HG02870 (cell line): ENCODE measurements around the gene MFAP2.
"Not testable (repeated sequence)": the region's sequence is repeated elsewhere in the genome, so short reads cannot be mapped to it uniquely, and the experiment has no call there.

ENCODE experiments used
- ATAC-seq: cut with Tn5 transposase; IDR thresholded peaks from one replicate; pipeline ENCODE4 v1.9.1; 2021; ENCODE audit warnings: mild to moderate bottlenecking, moderate library complexity; ENCODE audit not compliant: unreplicated experiment

MFAP2 gene

GRCh38 chr1:16965486-16966067 is 14.8 kb downstream of the MFAP2 start:
- ATAC-seq = no peak

GRCh38 chr1:16964169-16964568 is 16.3 kb downstream of the MFAP2 start:
- not testable (repeated sequence) for ATAC-seq

GRCh38 chr1:16961297-16962133 is 18.9 kb downstream of the MFAP2 start:
- no peak for ATAC-seq

GRCh38 chr1:16960560-16961296 is 19.7 kb downstream of the MFAP2 start:
- no peak for ATAC-seq

GRCh38 chr1:16958475-16958874 is 21.9 kb downstream of the MFAP2 start:
- ATAC-seq = no peak

- no peak for ATAC-seq
Observed at GRCh38 chr1:16957731-16958130, 22.7 kb downstream of the MFAP2 start.

GRCh38 chr1:16956775-16957174 is 23.6 kb downstream of the MFAP2 start:
- ATAC-seq = no peak

- no peak for ATAC-seq
Observed at GRCh38 chr1:16955186-16955585, 25.2 kb downstream of the MFAP2 start.

- no peak for ATAC-seq
Observed at GRCh38 chr1:16954579-16954978, 25.8 kb downstream of the MFAP2 start.

GRCh38 chr1:16952376-16952775 is 28.0 kb downstream of the MFAP2 start:
- ATAC-seq = not testable (repeated sequence)

GRCh38 chr1:16949026-16949425 is 31.4 kb downstream of the MFAP2 start:
- not testable (repeated sequence) for ATAC-seq

- not testable (repeated sequence) for ATAC-seq
Observed at GRCh38 chr1:16948282-16948891, 32.0 kb downstream of the MFAP2 start.

GRCh38 chr1:16946646-16947045 is 33.8 kb downstream of the MFAP2 start:
- no peak for ATAC-seq

- not testable (repeated sequence) for ATAC-seq
Observed at GRCh38 chr1:16946185-16946584, 34.2 kb downstream of the MFAP2 start.

GRCh38 chr1:16945512-16945911 is 34.9 kb downstream of the MFAP2 start:
- ATAC-seq = not testable (repeated sequence)

- no peak for ATAC-seq
Observed at GRCh38 chr1:16944038-16944437, 36.4 kb downstream of the MFAP2 start.

- ATAC-seq = not testable (repeated sequence)
Observed at GRCh38 chr1:16939386-16940180, 40.8 kb downstream of the MFAP2 start.

- ATAC-seq = no peak
Observed at GRCh38 chr1:16938351-16939321, 41.8 kb downstream of the MFAP2 start.

- ATAC-seq = not testable (repeated sequence)
Observed at GRCh38 chr1:16936580-16936979, 43.8 kb downstream of the MFAP2 start.
